Urothelium cell line (cell line): Measurements from ENCODE around the gene NOC2L.
"Not testable (repeated sequence)": the region's sequence is repeated elsewhere in the genome, so short reads cannot be mapped to it uniquely, and the experiment has no call there.

Experiments
- DNase-seq: peaks from one replicate; pipeline ENCODE4 v3.0.0; 2011; ENCODE audit warnings: low spot score, mixed read lengths
- FAIRE-seq: peaks from 2 replicates; lab custom pipeline; 2011; peaks lifted over from hg19 to GRCh38; lab: Jason Lieb, UNC

Gene NOC2L

DNA sequence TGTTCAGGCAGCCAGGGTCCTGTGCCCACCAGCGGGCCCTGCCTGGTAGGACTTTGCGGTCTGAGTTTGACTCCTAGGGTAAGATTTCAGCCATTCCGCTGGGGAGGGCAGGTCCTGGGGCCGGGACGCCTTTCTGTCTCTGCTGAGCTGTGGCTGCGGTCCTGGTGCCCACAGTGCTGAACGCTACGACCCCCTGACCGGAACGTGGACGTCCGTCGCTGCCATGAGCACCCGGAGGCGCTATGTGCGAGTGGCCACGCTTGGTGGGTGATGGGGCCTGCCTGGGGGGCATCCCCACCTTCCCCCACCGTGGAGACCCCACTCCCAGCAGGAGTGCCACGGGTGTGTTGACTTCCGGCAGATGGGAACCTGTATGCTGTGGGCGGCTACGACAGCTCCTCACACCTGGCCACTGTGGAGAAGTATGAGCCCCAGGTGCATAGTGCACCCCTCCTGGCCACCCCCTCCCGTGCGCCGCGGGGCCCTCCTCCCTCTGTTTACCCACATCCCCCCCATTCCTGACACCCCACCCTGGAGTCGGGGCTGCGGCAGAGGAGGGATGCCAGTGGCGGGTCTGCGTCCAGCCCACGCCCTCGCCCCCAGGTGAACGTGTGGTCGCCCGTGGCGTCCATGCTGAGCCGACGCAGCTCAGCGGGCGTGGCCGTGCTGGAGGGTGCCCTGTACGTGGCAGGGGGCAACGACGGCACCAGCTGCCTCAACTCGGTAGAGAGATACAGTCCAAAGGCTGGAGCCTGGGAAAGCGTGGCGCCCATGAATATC is 4.9 kb upstream of the NOC2L start:
- DNase-seq: no peak
- FAIRE-seq: no peak

DNA sequence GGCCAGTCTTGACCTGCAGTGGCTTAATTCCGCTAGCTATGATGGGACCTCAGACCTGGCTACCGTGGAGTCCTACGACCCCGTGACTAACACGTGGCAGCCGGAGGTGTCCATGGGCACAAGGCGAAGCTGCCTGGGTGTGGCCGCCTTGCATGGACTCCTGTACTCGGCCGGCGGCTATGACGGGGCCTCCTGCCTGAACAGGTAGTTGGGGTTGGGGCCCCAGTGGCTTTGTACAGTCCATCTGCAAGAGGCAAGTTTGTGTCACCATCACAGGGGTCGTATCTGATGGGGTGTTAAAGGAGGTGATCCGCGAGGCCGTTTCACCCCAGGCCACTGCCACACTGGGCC is 4.2 kb upstream of the NOC2L start:
- DNase-seq (no peak), FAIRE-seq (no peak)

DNA sequence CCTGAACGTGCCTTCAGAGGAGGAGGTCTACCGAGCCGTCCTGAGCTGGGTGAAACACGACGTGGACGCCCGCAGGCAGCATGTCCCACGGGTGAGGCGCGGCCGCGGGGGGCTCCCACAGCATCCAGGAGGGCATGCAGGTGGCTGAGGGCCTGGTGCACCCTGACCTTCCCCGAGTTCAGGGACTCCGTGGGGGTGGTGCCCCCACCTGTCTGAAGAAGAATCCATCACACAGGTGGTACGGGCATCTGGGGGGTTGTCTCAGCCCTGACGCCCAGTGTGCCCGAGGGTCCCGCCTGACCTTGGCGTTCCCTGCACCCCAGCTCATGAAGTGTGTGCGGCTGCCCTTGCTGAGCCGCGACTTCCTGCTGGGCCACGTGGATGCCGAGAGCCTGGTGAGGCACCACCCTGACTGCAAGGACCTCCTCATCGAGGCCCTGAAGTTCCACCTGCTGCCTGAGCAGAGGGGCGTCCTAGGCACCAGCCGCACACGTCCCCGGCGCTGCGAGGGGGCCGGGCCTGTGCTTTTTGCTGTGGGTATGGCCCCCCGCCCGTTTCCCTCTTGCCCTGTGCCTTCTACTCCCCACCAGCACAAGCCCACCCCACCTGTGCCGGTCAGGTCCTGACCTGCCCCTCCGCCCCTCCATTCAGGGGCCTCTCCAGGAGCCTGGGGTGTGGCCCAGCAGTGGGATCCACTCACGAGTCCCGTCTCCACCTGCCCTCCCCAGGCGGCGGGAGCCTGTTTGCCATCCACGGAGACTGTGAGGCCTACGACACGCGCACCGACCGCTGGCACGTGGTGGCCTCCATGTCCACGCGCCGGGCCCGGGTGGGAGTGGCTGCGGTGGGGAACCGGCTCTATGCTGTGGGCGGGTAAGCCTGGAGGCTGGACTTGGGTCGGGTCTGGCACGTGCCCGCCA is 3.6 kb upstream of the NOC2L start:
- FAIRE-seq (no peak), DNase-seq (no peak)

DNA sequence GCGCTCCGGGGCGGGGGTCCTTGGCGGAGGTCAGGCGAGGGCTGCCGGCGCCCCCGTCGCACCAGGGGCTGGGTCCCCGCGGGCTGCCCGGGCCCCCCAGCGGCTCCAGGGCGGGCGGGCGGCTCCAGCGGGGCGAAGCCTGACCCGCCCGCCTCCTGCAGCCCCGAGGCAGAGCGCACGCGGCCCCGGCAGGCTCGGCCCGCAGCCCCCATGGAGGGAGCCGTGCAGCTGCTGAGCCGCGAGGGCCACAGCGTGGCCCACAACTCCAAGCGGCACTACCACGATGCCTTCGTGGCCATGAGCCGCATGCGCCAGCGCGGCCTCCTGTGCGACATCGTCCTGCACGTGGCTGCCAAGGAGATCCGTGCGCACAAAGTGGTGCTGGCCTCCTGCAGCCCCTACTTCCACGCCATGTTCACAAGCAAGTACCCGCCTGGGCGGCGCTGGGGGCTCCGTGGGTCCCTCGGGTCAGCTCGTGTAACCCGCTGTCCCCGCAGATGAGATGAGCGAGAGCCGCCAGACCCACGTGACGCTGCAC is 2.1 kb upstream of the NOC2L start:
- FAIRE-seq: no peak

DNA sequence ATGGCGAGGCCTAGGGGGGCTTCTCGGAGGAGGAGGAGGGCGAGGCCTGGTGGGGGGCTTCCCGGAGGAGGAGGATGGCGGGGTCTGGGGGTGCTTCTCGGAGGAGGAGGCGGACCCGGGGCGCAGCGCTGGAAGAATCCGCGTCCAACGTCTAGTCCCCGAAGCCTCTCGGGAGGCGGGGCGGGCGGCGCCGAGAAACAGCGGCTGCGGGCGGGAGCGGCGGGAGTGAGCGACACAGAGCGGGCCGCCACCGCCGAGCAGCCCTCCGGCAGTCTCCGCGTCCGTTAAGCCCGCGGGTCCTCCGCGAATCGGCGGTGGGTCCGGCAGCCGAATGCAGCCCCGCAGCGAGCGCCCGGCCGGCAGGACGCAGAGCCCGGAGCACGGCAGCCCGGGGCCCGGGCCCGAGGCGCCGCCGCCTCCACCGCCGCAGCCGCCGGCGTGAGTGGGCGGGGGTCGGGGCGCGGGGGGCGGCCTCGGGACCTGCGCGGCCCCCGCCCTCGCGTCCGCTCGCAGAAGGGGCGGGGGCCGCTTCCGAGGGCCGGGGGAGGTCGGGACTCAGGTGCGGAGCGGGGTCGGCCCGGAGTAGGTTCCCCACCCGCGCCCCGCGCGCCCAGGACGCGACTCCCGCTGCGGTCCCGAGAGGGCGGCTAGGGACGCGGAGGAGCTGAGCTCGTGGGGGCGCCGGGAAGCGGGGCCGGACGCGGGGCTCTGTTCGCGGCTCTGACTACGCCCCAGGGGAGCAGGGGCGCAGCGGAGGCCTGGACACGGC is 1.5 kb upstream of the NOC2L start, which contains the start of gene KLHL17:
Gene KLHL17 (plus strand): TSS at position 222 of the 769 bp plus-strand sequence. CDS start 110 bp downstream, at position 332.
- FAIRE-seq (no peak), DNase-seq (peak; percentile 78)

More for the DNA sequence above, 2.1 kb upstream of the NOC2L start:
- DNase-seq: no peak

DNA sequence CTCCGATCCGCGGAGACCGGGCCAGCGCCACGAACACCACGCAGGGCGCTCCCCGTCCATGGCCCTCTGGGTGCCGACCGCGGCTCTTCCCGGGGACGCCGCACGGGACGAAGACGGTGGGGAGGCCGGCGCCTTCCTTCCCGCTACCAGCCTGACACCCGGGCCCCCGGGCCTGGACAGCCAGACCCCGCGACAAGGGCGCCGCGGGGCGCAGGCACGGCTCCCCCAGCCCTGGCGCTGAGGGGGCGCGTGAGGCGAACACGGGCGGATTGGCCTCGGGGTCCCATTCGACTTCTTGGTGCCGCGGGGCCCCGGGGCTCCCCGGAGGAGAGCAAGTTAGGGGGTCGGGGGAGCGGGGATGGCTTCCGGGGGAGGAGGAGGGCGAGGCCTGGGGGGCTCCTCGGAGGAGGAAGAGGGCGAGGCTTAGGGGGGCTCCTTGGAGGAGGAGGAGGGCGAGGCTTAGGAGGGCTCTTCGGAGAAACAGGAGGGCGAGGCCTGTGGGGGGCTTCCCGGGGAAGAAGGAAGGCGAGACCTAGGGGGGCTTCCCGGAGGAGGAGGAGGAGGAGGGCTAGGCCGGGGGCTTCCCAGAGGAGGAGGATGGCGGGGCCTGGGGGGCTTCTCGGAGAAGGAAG is 791 bp upstream of the NOC2L start:
- no peak for FAIRE-seq
- DNase-seq: no peak

DNA sequence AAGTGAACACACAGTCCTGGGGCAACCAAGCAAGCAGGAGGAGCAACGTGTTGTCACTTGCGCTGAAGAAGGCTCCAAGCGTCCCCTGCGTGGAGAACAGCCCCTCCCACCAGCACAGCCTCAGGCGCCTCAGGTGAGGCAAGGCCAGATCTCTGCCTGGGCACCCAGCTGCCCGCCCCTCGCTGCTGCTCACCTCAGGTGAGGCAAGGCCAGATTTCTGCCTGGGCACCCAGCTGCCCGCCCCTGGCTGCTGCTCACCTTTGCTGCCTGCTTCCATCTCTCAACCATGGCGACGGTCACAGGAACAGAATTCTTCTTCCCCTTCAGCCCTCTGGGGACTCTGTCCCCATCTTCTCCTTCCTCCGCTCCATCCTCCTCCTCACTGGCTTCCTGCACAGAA is 2.4 kb downstream of the NOC2L start:
- no peak for FAIRE-seq
- no peak for DNase-seq

DNA sequence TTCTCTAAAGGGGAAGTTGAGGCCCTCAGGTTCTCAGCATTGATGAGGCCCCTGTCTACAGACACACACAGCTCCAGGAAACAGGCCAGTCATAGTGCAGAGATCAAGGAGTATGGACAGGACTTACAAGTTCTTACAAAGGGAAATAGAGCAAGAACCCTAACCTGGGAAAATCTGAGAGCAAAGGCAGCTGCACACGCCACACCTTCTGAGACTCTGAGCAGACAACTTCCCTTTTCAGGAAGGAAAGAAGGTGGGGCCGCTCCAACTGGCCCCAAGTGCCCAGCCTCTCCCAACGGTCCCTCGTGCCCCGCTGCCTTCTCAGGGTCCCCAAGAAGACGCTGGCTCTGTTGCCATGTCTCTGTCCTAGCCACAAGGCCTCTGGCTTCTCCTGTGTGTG is 3.6 kb downstream of the NOC2L start:
- FAIRE-seq (no peak), DNase-seq (no peak)

DNA sequence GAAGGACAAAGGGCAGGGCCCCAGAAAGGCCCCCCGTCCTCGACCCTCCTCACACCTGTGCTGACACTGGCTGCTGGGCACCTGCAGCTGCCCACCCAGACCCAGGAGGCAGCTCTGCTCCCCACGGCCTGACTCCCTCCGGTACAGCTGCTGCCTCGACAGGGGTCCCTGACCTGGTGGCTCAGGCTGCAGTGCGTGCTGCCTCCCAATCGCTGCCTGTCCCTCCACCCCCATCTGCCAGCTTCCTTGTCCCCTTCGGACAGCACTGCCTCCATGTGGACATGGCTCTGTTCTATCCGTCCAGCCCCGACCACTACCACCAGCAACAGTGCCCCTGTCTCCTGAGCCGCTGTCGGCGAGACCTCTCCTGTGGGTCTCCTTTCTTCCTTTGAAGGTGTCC is 4.1 kb downstream of the NOC2L start:
- FAIRE-seq: no peak

DNA sequence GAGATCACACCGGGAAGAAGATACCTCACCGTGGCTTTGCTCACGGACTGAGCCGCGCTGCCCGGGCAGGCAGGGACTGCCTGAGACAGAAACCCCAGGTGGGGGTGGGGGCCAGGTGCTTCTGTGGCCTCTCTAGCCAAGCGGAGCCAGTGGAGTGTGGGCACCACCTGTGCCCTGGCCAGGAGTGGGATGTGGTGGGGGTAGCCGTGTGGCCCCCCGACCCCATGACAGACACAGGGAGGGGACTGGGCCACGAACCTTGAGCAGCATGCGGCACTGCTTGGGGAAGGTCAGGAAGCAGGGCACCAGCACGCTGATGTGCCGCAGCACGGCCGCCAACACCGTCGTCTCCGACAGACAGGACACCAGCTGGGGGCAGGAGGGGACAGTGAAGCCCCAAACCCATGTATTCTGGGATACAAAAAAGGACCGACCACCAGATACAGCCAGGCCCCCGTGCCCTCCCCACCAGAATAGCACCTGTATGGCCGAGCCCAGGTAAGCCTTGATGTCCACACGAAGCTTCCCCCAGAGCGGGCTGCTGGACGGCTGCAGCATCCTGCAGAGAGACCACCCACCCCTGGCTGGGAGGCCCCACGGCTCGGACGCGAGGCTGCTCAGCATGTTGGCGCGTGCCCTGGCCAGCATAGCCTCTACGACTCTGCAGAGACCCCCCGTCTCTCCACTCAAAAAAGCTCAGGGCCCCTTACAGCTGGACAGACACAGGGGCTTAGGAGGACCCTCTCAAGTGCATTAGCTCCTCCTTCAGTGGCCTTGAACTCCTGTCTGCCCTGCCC is 5.3 kb downstream of the NOC2L start:
- DNase-seq (no peak), FAIRE-seq (no peak)

More for the DNA sequence above, 4.1 kb downstream of the NOC2L start:
- DNase-seq: no peak

DNA sequence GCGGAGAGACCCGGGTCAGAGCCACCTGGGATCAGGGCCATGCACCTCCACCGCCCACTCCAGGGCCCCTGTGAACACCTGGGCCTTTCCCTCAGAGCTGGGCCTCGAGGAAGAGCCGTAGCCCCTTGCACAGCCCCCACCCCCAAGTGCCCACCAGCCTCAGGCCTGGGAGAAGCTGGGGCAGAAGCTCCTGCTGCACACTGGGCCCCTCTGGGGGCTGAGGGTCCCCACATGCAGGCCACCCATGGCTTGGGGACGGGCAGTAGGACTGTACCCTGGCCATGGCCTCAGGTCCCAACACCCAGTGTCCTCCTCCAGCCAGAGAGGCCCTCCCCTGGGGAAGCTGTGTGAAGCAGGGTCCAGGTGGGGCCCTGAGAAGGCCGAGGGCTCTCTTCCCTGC is 6.5 kb downstream of the NOC2L start:
- FAIRE-seq (no peak), DNase-seq (no peak)

DNA sequence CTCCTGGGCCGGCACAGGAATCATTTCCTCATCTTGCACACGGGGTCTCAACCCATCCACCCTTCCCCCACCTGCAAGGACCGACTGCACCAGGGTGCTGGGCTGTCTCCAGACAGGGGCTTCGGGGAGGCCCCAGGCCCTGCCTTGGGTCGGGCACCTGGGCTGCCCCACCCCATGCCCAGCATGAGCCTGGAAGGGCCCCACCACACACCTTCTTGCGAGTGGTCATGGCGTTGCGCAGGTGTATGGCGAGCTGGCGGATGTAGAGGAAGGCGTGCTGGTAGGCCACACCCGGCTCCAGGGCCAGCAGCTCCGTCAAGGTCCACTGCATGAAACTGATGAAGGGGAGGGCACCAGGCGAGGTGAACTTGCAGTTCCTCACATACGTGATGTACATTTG is 6.9 kb downstream of the NOC2L start:
- FAIRE-seq: no peak
- DNase-seq: no peak

DNA sequence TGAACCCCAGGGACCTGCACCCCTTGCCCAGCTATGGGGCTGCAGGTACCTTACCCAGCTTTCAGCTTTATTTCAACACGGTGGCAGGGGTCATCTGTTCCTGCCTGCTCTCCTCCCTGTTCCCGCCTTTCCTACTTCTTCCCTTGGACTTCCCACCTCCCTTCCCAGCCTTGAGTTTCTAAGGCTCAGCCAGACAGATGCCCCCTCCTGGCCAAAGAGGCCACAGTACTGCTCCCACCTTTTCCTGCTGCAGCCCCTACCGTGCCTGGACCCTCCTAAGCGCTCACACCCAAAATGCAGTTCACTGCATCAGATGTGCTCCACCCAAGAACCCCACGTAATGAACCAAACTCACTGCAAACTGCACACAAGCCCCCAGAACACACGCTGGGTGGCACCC is 7.7 kb downstream of the NOC2L start:
- FAIRE-seq: no peak
- no peak for DNase-seq

DNA sequence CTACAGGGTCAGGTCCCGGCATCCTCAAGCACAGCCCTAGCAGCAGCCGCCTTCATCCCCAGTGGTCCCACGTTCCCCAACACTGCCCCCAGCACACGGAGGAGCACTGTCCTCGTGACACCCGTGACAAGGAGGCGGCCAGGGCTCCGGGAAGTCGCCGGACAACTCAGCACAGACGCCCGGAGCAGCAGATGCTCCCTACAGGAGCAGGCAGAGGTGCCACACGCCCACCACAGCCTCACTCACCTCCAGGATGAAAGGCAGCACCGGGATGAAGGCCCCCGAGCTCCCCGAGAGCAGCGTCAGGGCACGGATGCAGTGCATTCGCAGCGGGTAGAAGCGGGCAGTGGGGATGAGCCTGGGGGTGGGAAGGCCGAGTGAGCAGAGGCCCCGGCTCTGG is 8.2 kb downstream of the NOC2L start:
- DNase-seq (no peak), FAIRE-seq (no peak)

DNA sequence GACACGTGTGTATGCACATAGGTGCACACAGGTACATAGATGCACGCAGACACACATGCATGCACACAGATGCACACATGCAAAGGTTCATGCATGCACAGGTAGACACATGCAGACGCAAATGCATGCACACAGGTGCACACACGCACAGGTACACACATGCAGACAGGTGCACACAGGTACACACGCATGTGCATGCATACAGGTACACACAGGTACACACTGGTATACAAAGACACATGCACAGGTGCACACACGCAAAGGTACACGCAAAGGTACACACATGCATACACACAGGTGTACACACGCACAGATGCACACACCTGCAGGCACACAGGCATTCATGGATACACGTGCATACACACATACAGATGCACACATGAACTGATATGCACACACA is 8.8 kb downstream of the NOC2L start:
- FAIRE-seq: no peak

DNA sequence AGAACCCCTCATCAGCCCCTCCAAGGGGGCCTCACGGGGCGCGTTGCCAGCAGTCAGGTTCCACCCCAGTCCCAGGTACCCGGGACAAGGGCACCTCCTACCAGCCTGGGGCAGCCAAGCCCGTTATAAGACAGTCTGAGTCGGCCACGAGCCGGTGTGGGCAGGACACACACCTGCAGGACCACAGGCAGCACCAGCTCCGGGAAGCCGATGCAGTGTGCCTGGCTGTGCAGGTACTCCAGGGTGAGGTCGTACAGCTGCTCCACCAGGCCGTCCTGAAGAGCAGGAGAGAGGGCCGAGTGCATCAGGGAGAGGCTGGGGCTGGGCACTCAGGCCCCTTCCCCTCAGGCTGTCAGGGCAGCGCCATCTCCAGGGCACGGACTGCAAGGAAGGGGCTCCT is 11.1 kb downstream of the NOC2L start:
- no peak for DNase-seq
- FAIRE-seq: no peak

More for the DNA sequence above, 8.8 kb downstream of the NOC2L start:
- no peak for DNase-seq

DNA sequence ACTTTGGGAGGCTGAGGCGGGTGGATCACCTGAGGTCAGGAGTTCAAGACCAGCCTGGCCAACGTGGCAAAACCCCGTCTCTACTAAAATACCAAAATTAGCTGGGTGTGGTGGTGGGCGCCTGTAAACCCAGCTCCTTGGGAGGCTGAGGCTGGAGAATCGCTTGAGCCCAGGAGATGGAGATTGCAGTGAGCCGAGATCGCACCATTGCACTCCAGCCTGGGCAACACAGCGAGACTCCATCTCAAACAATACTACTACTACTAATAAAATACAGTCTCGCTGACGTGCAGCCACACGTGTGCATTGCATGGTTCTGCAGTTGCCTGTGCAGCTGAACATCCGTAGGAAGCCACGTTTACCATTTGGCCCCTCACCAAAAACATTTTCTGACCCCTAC is 12.2 kb downstream of the NOC2L start:
- not testable (repeated sequence) for DNase-seq, FAIRE-seq

DNA sequence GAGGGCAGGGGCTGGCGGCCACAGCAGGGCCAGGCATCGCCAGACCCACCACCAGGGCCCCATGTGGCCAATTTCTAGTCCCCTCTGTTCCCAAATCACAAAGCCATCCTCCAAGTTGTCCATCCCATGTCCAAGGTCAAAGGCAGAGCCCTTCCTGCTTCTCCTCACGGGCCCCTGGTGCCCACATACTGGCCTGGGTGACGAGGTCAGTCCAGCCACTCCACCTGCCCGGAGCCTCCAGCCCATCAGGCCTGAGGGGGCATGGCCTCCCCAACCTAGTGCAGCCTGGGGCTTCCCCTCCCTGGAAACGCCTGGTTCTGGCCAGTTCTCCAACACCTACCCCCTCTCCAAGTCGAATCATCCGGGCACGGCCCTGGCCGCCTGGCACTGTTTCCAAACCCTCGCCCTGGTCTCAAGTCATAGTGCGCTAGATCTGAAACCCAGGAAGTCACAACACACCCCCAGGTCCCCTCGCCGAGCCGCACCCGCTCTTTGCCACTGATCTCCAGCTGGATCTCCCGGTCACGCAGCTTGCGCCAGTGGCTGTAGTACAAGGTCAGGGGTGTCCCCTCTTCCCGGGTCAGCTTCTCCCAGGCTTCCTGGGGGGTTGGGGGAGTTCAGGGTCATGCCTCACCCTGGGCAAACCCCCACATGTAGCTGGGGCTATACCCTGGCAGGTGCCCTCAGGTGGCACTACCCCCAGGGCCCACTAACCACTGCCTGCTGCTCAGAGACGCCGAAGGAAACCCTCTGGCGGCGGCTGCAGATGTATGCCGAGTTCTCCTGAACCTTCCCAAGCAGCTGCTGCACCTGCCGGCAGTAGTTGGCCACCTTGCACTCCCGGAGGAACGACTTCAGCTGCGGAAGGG is 13.1 kb downstream of the NOC2L start:
- FAIRE-seq: no peak
- no peak for DNase-seq
